Heart left ventricle (tissue), 16 donors: Measurements from ENCODE around the gene GPR171. TPM values are rescaled to one million over a fixed set of nuclear protein-coding genes. Genes with fewer than 3 reads are reported as not detected.

Source experiments
- ATAC-seq, 4 donors: fragments of 200-7000 bp; cut with Tn5 transposase; one replicate each; pipeline ENCODE4 v1.9.1; 2020 to 2022; ENCODE audit warnings: moderate library complexity in 4 of 4, mild to moderate bottlenecking in 3 of 4, moderate number of reproducible peaks in 1 of 4
- DNase-seq, 5 donors: peaks; one replicate each; pipeline ENCODE4 v3.0.0-alpha.2; 2020
- H3K27ac ChIP-seq, 12 donors: fragments of 200-600 bp; sonication (generic) in 4 of 12; one replicate each; pipeline versions ENCODE4 v1.5.0 to v1.8.0; 2016 to 2022; ENCODE audit warnings: mild to moderate bottlenecking in 2 of 12
- H3K27me3 ChIP-seq, 9 donors: fragments of 200-600 bp; sonication (generic) in 2 of 9; one replicate each; pipeline versions ENCODE4 v1.5.1 to v1.8.0; 2016 to 2022; ENCODE audit warnings: mild to moderate bottlenecking in 3 of 9
- H3K36me3 ChIP-seq, 9 donors: fragments of 200-600 bp; sonication (generic) in 2 of 9; one replicate each; pipeline versions ENCODE4 v1.5.0 to v1.8.0; 2018 to 2022; ENCODE audit warnings: mild to moderate bottlenecking in 2 of 9
- H3K4me1 ChIP-seq, 12 donors: fragments of 200-600 bp; sonication (generic) in 4 of 12; one replicate each; pipeline versions ENCODE4 v1.5.0 to v1.8.0; 2016 to 2022; ENCODE audit warnings: mild to moderate bottlenecking in 3 of 12
- H3K4me3 ChIP-seq, 12 donors: fragments of 200-600 bp; sonication (generic) in 4 of 12; one replicate each; pipeline versions ENCODE4 v1.5.0 to v1.8.0; 2017 to 2022; ENCODE audit warnings: mild to moderate bottlenecking in 9 of 12, moderate library complexity in 4 of 12
- H3K9me3 ChIP-seq, 12 donors: fragments of 200-600 bp; sonication (generic) in 4 of 12; one replicate each; pipeline versions ENCODE4 v1.5.0 to v1.8.0; 2016 to 2022; ENCODE audit warnings: mild to moderate bottlenecking in 1 of 12
- POLR2A ChIP-seq, 2 donors: fragments of 450-650 bp; IDR thresholded peaks; one replicate each; pipeline ENCODE4 v1.6.1; 2017; ENCODE audit warnings: antibody characterized with exemption in 2 of 2, mild to moderate bottlenecking in 2 of 2, moderate library complexity in 2 of 2
- WGBS, 4 donors: extraction: QIAGEN DNeasy Blood & Tissue Kit in 2 of 4; methylation state at CpG; one replicate each; pipeline versions ENCODE4 v1.1.5 to v1.1.7; 2013 to 2018; 5-methylcytosine and 5-hydroxymethylcytosine counted together
- intact Hi-C, 10 donors: fragments of 100-400 bp; cut with DNase I; formaldehyde crosslinking; loops; one replicate each; pipeline versions ENCODE4 v1.11.1 to v1.14.2; 2022
- polyA plus RNA-seq, 2 donors: library from polyadenylated mRNA; stranded (reverse); fragments of 200-250 nt; gene quantifications; one replicate each; pipeline ENCODE4 v1.2.3, GENCODE V29; 2013
- total RNA-seq, 9 donors: library from RNA; depleted of rRNA in 2 of 9; stranded (reverse); fragments of >200 nt in 2 of 9; fragmentation: NEBNext Ultra II Directional in 3 of 9; extraction: Animal tissue kit (Norgen Biotek cat#: 25700) in 3 of 9; gene quantifications; one replicate each; pipeline versions ENCODE4 v1.1.0 to v1.2.4, GENCODE V29; 2016 to 2023
- TF ChIP-seq, protein P1 (sequence below), 12 donors: fragments of 200-600 bp; sonication (generic) in 4 of 12; IDR thresholded peaks; one replicate each; pipeline versions ENCODE4 v1.5.0 to v1.8.0; 2018 to 2022; ENCODE audit warnings: antibody characterized with exemption in 12 of 12, mild to moderate bottlenecking in 5 of 12
- donor health status: ischemic (EF 13 %, LVEDD 7.1; RV severe dilation, severe dysfunction).
- donor health status: healthy with polysubstance abuse.
- donor health status: DM: no; HTN: yes; CAD: no.
- donor health status: DM: no; HTN: no; CAD: no.
- donor health status: ischemic (EF 25% LVEDD 6.9; RV normal size, moderate dysfunction).
- donor health status: ischemic (EF 25% LVEDD 5.7; RV mildly dilated, moderate dysfunction).
- donor health status: healthy.
- donor health status: DM: yes; HTN: yes; CAD: no.
- donor health status: ischemic (EF 35%, LVEDD 5.7; RV mildly dilated, moderate dysfunction).
- donor health status: nonischemic (EF 11% LVEDD 7.7; RV severe dilation, severe dysfunction).
- donor health status: DM: yes; HTN: yes; CAD: no.
- donor health status: PGD.
- donor health status: ischemic (EF 29% LVEDD 5.4; RV normal size, mild dysfunction).
- donor health status: nonischemic (EF 23%, LVEDD 6.1; RV moderate dilation, normal function).

Gene GPR171
- total and polyA plus RNA-seq, 11 donors = 0.18 to 2.1 (median 0.34) TPM; not detected in 5

DNA sequence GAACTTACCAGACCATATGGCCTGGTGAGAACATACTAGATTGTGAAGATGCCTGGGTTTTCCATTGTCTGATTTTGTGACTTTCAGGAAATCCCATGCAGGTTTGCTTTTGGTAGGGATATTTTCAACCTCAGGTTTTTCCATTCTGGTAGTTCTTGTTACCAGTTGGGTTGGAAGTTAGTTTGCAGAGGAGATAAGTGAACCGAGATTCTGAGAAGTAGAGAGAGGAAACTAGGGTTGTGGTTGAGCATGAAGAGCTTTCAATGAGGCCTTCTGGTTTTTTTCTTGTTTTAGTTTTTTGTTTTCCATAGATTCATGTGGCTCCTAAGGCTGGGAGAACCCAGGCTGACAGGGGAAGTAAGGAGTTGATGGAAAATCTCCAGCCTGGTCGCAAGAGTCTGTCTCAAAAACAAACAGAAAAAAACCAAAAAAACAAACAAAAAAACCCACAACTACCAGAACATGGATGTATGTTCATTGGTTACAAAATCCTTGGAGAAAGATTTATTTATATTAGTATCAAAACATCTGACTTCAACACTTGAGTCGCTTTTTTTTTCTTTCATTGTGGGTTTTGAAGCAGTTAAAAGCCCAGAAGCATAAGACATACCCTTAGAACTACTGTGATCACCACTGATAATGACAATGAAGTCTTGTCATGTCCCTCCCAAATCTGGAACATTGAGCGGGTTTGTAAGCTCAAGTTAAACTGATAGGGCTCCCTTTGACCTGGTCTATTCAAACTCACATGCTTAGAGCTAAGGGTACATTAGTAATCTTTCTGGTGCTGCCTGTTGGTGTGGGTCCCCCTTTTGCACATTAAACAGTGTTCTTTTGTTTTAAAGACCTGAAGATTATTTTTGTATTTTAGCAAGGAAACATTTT is 3.2 kb downstream of the GPR171 start:
- Histone ChIP-seq H3K27me3 (no peaks in the 10 kb centered on the region), H3K9me3 (no peaks in the 10 kb centered on the region), H3K4me3 (peak overlapping the region in 1 of 12 donors; percentile 51), H3K36me3 (no peaks in the 10 kb centered on the region), H3K27ac (peak overlapping the region in 1 of 12 donors; percentile 56), H3K4me1 (peaks cover 0 to 20% (median 0%) of the 10 kb centered on the region in 12 donors)
- WGBS, 4 donors = 70 to 82% (median 79%) methylated on average over 4 of the region's 4 CpGs
- intact Hi-C loops = no loop called here
- DNase-seq (no peak), ATAC-seq (no peak)
- no peak for TF ChIP-seq POLR2A (IDR thresholded peaks at IDR 0.05)
- TF ChIP-seq, protein P1, sequence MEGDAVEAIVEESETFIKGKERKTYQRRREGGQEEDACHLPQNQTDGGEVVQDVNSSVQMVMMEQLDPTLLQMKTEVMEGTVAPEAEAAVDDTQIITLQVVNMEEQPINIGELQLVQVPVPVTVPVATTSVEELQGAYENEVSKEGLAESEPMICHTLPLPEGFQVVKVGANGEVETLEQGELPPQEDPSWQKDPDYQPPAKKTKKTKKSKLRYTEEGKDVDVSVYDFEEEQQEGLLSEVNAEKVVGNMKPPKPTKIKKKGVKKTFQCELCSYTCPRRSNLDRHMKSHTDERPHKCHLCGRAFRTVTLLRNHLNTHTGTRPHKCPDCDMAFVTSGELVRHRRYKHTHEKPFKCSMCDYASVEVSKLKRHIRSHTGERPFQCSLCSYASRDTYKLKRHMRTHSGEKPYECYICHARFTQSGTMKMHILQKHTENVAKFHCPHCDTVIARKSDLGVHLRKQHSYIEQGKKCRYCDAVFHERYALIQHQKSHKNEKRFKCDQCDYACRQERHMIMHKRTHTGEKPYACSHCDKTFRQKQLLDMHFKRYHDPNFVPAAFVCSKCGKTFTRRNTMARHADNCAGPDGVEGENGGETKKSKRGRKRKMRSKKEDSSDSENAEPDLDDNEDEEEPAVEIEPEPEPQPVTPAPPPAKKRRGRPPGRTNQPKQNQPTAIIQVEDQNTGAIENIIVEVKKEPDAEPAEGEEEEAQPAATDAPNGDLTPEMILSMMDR (IDR thresholded peaks at IDR 0.05) = no peak

DNA sequence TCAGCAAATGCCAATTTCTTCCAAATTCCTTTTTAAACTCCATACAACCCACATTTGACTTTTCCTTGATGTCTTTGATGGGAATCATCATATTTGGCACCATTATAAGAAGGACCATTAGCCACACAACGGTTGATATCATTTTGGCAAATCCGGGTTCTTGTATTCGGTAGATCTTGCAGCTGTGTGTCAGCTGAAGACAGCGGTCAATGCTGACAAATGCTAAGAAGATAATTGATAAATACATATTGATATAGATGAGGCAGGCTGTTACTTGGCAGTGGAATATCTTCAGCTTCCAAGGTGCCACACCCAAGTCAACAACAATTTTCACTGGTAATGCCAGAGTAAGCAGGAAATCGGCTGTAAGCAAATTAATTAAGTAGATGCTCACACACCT is 4.2 kb downstream of the GPR171 start:
- no peak for TF ChIP-seq POLR2A (IDR thresholded peaks at IDR 0.05)
- TF ChIP-seq, protein P1 (IDR thresholded peaks at IDR 0.05) = no peak
- WGBS, 4 donors = 94 to 97% (median 96%) methylated on average over 5 of the region's 5 CpGs
- H3K9me3 ChIP-seq = no peaks in the 10 kb centered on the region
- intact Hi-C loops = no loop called here
- H3K4me1 ChIP-seq = peaks cover 0 to 13% (median 0%) of the 10 kb centered on the region in 12 donors
- H3K4me3 ChIP-seq = no peak overlapping the region
- H3K27ac ChIP-seq = no peak overlapping the region
- ATAC-seq (no peak), DNase-seq (no peak)
- no peaks in the 10 kb centered on the region for H3K36me3 ChIP-seq
- H3K27me3 ChIP-seq = no peaks in the 10 kb centered on the region

DNA sequence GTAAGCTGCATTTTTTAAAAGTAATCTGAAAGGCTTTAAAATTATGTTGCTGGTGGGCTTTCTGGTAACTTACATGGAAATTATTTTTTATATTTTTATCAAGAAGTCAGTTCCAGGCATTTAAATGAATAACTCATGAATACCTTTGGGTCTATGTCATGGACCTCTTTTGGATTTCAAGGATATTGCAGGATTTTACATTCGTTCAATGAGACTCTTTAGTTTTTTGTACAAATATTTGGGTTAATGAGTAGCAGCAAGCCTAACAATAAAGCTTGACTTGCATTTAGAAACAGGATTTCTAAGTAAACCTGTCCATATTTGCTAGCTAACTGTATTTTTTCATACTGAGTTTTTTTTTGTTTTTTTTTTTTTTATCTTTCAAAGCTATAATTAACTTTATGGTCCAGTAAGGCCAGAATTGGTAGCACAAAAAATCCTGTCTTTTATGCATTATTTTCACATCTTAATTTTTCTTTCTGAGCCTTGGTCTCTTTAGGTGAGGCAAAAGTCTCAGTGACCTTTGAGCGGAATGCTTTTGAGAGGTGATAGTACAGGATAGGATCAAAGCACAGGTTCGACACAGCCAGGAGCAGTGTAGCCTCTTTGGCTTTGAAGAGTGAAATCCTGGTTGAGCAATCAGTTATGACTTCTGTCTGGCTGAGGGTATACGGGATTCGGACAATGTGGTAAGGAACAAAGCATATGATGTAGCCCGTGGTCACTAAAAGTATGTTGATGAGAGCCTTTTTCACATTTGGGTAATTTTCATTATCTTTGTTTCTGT is 4.8 kb downstream of the GPR171 start:
- 85 to 89% (median 87%) methylated on average over 6 of the region's 6 CpGs for WGBS, 4 donors
- no peak overlapping the region for H3K27ac ChIP-seq
- no peaks in the 10 kb centered on the region for H3K9me3 ChIP-seq
- no peak for TF ChIP-seq POLR2A (IDR thresholded peaks at IDR 0.05)
- TF ChIP-seq, protein P1 (IDR thresholded peaks at IDR 0.05) = no peak
- H3K4me1 ChIP-seq = peaks cover 0 to 7% (median 0%) of the 10 kb centered on the region in 12 donors
- intact Hi-C loops = no loop called here
- H3K36me3 ChIP-seq = no peaks in the 10 kb centered on the region
- H3K4me3 ChIP-seq = no peak overlapping the region
- H3K27me3 ChIP-seq = no peaks in the 10 kb centered on the region
- no peak for ATAC-seq
- no peak for DNase-seq

DNA sequence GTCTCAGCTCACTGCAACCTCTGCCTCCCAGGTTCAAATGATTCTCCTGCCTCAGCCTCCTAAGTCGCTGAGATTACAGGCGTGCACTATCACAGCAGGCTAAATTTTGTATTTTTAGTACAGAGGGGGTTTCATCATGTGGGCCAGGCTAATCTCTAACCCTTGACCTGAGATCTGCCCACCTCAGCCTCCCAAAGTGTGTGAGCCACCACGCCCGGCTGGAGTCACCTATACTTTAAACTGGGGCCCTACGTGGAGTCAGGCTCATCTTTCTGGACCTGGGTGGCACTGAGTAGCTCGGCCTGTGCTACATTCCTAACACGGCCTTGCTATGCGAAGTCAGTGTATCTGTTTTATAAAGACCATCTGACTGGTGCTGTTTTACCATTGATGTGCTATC is 5.8 kb downstream of the GPR171 start:
- no peak overlapping the region for H3K4me3 ChIP-seq
- no peak for TF ChIP-seq POLR2A (IDR thresholded peaks at IDR 0.05)
- TF ChIP-seq, protein P1 (IDR thresholded peaks at IDR 0.05) = no peak
- H3K27me3 ChIP-seq = no peaks in the 10 kb centered on the region
- no peaks in the 10 kb centered on the region for H3K9me3 ChIP-seq
- intact Hi-C loops = no loop called here
- no peak overlapping the region for H3K27ac ChIP-seq
- peaks cover 0 to 7% (median 0%) of the 10 kb centered on the region in 12 donors for H3K4me1 ChIP-seq
- H3K36me3 ChIP-seq = no peaks in the 10 kb centered on the region
- DNase-seq = no peak
- WGBS, 4 donors = 90 to 97% (median 93%) methylated on average over 8 of the region's 8 CpGs
- ATAC-seq = no peak
